Hindlimb muscle (tissue), 1 donor: Measurements from ENCODE around the gene CERK. TPM values are rescaled to one million over a fixed set of nuclear protein-coding genes. Genes with fewer than 3 reads are reported as not detected.
"Not testable (repeated sequence)": the region's sequence is repeated elsewhere in the genome, so short reads cannot be mapped to it uniquely, and the experiment has no call there.

ENCODE experiments used
- DNase-seq: peaks from one replicate; pipeline ENCODE4 v3.0.0-alpha.2; 2013
- polyA plus RNA-seq: library from polyadenylated mRNA; unstranded; fragments of 120-200 nt; gene quantifications from one replicate; pipeline ENCODE4 v1.2.1, GENCODE V29; 2013; ENCODE audit not compliant: insufficient read length

CERK gene
- polyA plus RNA-seq, 1 donor, result 20.5 TPM

- no peak for DNase-seq
Observed at GRCh38 chr22:46748206-46748907, 10.3 kb upstream of the CERK start.

- no peak for DNase-seq
Observed at GRCh38 chr22:46747646-46748045, 9.6 kb upstream of the CERK start.

GRCh38 chr22:46746620-46747019, 8.6 kb upstream of the CERK start:
- DNase-seq, result no peak

GRCh38 chr22:46746192-46746591, 8.1 kb upstream of the CERK start:
- DNase-seq, result no peak

- no peak for DNase-seq
Observed at GRCh38 chr22:46744581-46744980, 6.5 kb upstream of the CERK start.

- no peak for DNase-seq
Observed at GRCh38 chr22:46742576-46743221, 4.6 kb upstream of the CERK start.

- DNase-seq, result no peak
Observed at GRCh38 chr22:46741974-46742519, 4.0 kb upstream of the CERK start.

GRCh38 chr22:46740910-46741780, 3.1 kb upstream of the CERK start:
- no peak for DNase-seq

- peak; percentile 38 for DNase-seq
Observed at GRCh38 chr22:46739094-46739870, 1.2 kb upstream of the CERK start.

GRCh38 chr22:46738647-46739093, 618 bp upstream of the CERK start:
- no peak for DNase-seq

- peak; percentile 66 for DNase-seq
Observed at GRCh38 chr22:46737105-46737975, 712 bp downstream of the CERK start.

- DNase-seq, result no peak
Observed at GRCh38 chr22:46736705-46737104, 1.3 kb downstream of the CERK start.

- DNase-seq, result no peak
Observed at GRCh38 chr22:46735747-46736608, 2.1 kb downstream of the CERK start.

GRCh38 chr22:46734830-46735453, 3.1 kb downstream of the CERK start:
- DNase-seq, result no peak

GRCh38 chr22:46734213-46734722, 3.8 kb downstream of the CERK start:
- DNase-seq, result not testable (repeated sequence)

- DNase-seq, result no peak
Observed at GRCh38 chr22:46732513-46732912, 5.5 kb downstream of the CERK start.

GRCh38 chr22:46732041-46732379, 6.0 kb downstream of the CERK start:
- DNase-seq, result no peak

GRCh38 chr22:46731246-46732040, 6.6 kb downstream of the CERK start:
- no peak for DNase-seq
